Neural cell (in vitro differentiated cells): ENCODE measurements around the gene SFRP4. TPM values are rescaled to one million over a fixed set of nuclear protein-coding genes. Genes with fewer than 3 reads are reported as not detected.

ENCODE experiments used
- H2AFZ ChIP-seq: fragments of 200-600, 300-800 bp; sonication (generic), shearing (Covaris generic); 2 replicates; pipeline ENCODE4 v1.6.0; 2014; ENCODE audit warnings: low read depth, mild to moderate bottlenecking, antibody characterized with exemption, low read length, moderate library complexity
- H3F3A ChIP-seq: fragments of 200-600 bp; shearing (Covaris generic); 2 replicates; pipeline ENCODE4 v1.6.1; 2016; ENCODE audit warnings: mild to moderate bottlenecking, moderate library complexity, mixed read lengths, antibody characterized with exemption, low read length; ENCODE audit not compliant: insufficient read depth, poor library complexity, severe bottlenecking
- H3K27ac ChIP-seq: fragments of 200-600, 300-800 bp; sonication (generic), shearing (Covaris generic); 2 replicates; pipeline ENCODE4 v1.5.1; 2014; ENCODE audit warnings: mild to moderate bottlenecking, low read length, moderate library complexity
- H3K27me3 ChIP-seq: fragments of 300-800, 200-600 bp; sonication (generic), shearing (Covaris generic); 2 replicates; pipeline ENCODE4 v1.6.0; 2014; ENCODE audit warnings: mild to moderate bottlenecking, low read depth, low read length, moderate library complexity; ENCODE audit not compliant: insufficient read depth
- H3K36me3 ChIP-seq: fragments of 300-800, 200-600 bp; sonication (generic), shearing (Covaris generic); 2 replicates; pipeline ENCODE4 v1.5.1; 2014; ENCODE audit warnings: mild to moderate bottlenecking, antibody characterized with exemption, low read length, moderate library complexity; ENCODE audit not compliant: insufficient read depth
- H3K4me2 ChIP-seq: fragments of 300-800, 200-600 bp; sonication (generic), shearing (Covaris generic); 2 replicates; pipeline ENCODE4 v1.6.0; 2014; ENCODE audit warnings: mild to moderate bottlenecking, low read length
- H3K4me3 ChIP-seq: fragments of 300-800, 200-600 bp; sonication (generic), shearing (Covaris generic); 2 replicates; pipeline ENCODE4 v1.5.1; 2014; ENCODE audit warnings: mild to moderate bottlenecking, low read length, moderate library complexity
- H3K79me2 ChIP-seq: fragments of 200-600 bp; shearing (Covaris generic); replicated peaks from 2 replicates; pipeline ENCODE4 v1.6.0; 2014; ENCODE audit warnings: mild to moderate bottlenecking, low read length, moderate library complexity; ENCODE audit not compliant: insufficient read depth
- H3K9ac ChIP-seq: fragments of 300-800, 200-600 bp; sonication (generic), shearing (Covaris generic); 2 replicates; pipeline ENCODE4 v1.6.1; 2016; ENCODE audit warnings: mild to moderate bottlenecking, low read length, mixed read lengths
- H3K9me2 ChIP-seq: fragments of 200-600 bp; shearing (Covaris generic); 2 replicates; pipeline ENCODE4 v1.6.1; 2016; ENCODE audit warnings: mild to moderate bottlenecking, low read length, mixed read lengths; ENCODE audit not compliant: insufficient read depth
- H3K9me3 ChIP-seq: fragments of 200-600, 300-800 bp; sonication (generic), shearing (Covaris generic); 2 replicates; pipeline ENCODE4 v1.6.1; 2016; ENCODE audit warnings: mild to moderate bottlenecking, mixed run types, low read length, moderate library complexity, mixed read lengths
- H4K20me1 ChIP-seq: fragments of 200-600 bp; shearing (Covaris generic); 2 replicates; pipeline ENCODE4 v1.6.1; 2016; ENCODE audit warnings: mild to moderate bottlenecking, mixed run types; ENCODE audit not compliant: insufficient read depth
- CTCF ChIP-seq: fragments of 450-650 bp; IDR thresholded peaks from 2 replicates; pipeline ENCODE4 v1.5.1; 2014; ENCODE audit warnings: antibody characterized with exemption, mild to moderate bottlenecking, moderate library complexity; ENCODE audit not compliant: poor library complexity, severe bottlenecking
- EP300 ChIP-seq: fragments of 450-650 bp; conservative IDR thresholded peaks from 2 replicates; pipeline ENCODE4 v1.6.1; 2014; ENCODE audit warnings: antibody characterized with exemption, mild to moderate bottlenecking, moderate library complexity; ENCODE audit not compliant: poor library complexity, severe bottlenecking
- EZH2 ChIP-seq: fragments of 200-600, 300-800 bp; shearing (Covaris generic), sonication (generic); IDR thresholded peaks from 2 replicates; pipeline ENCODE4 v1.6.1; 2014; ENCODE audit warnings: antibody characterized with exemption, low read length, borderline replicate concordance, mild to moderate bottlenecking; ENCODE audit not compliant: insufficient read depth, poor library complexity, severe bottlenecking
- MXI1 ChIP-seq: fragments of 450-650 bp; conservative IDR thresholded peaks from 2 replicates; pipeline ENCODE4 v1.6.1; 2014; ENCODE audit warnings: antibody characterized with exemption, mild to moderate bottlenecking; ENCODE audit not compliant: poor library complexity, severe bottlenecking
- POLR2AphosphoS5 ChIP-seq: IDR thresholded peaks from 2 replicates; pipeline ENCODE4 v1.6.1; 2012
- RAD21 ChIP-seq: fragments of 450-650 bp; conservative IDR thresholded peaks from 2 replicates; pipeline ENCODE4 v1.6.1; 2014; ENCODE audit warnings: antibody characterized with exemption, mild to moderate bottlenecking, moderate library complexity
- SMC3 ChIP-seq: fragments of 450-650 bp; conservative IDR thresholded peaks from 2 replicates; pipeline ENCODE4 v1.6.1; 2014; ENCODE audit warnings: antibody characterized with exemption, mild to moderate bottlenecking, moderate library complexity; ENCODE audit not compliant: poor library complexity
- TAF1 ChIP-seq: IDR thresholded peaks from 2 replicates; pipeline ENCODE4 v1.6.1; 2012; ENCODE audit warnings: low read depth
- polyA plus RNA-seq: library from polyadenylated mRNA; depleted of rRNA; stranded (reverse); fragments of >200 nt; gene quantifications from 2 replicates; pipeline ENCODE4 v1.2.3, GENCODE V29; 2014
- TF ChIP-seq, protein P1 (sequence below): IDR thresholded peaks from 2 replicates; pipeline ENCODE4 v1.6.1; 2012; ENCODE audit warnings: borderline replicate concordance

The SFRP4 gene
- polyA plus RNA-seq, 1 donor from 2014 or later: not detected

GRCh38 chr7:37925620-37926019 lies 9.0 kb upstream of the SFRP4 start:
- Histone ChIP-seq H3K4me3 (no peak overlapping the region), H3K9me2 (no peaks in the 10 kb centered on the region), H3K4me2 (no peak overlapping the region), H2AFZ (no peak overlapping the region), H3K9ac (no peak overlapping the region), H3K79me2 (no peaks in the 10 kb centered on the region), H3K9me3 (no peaks in the 10 kb centered on the region), H4K20me1 (no peaks in the 10 kb centered on the region), H3K27me3 (peaks cover 16% of the 10 kb centered on the region), H3F3A (no peaks in the 10 kb centered on the region), H3K36me3 (no peaks in the 10 kb centered on the region), H3K27ac (no peak overlapping the region)
- no peak for TF ChIP-seq MXI1
- no peak for TF ChIP-seq POLR2AphosphoS5
- no peak for TF ChIP-seq EZH2
- TF ChIP-seq, protein P1, sequence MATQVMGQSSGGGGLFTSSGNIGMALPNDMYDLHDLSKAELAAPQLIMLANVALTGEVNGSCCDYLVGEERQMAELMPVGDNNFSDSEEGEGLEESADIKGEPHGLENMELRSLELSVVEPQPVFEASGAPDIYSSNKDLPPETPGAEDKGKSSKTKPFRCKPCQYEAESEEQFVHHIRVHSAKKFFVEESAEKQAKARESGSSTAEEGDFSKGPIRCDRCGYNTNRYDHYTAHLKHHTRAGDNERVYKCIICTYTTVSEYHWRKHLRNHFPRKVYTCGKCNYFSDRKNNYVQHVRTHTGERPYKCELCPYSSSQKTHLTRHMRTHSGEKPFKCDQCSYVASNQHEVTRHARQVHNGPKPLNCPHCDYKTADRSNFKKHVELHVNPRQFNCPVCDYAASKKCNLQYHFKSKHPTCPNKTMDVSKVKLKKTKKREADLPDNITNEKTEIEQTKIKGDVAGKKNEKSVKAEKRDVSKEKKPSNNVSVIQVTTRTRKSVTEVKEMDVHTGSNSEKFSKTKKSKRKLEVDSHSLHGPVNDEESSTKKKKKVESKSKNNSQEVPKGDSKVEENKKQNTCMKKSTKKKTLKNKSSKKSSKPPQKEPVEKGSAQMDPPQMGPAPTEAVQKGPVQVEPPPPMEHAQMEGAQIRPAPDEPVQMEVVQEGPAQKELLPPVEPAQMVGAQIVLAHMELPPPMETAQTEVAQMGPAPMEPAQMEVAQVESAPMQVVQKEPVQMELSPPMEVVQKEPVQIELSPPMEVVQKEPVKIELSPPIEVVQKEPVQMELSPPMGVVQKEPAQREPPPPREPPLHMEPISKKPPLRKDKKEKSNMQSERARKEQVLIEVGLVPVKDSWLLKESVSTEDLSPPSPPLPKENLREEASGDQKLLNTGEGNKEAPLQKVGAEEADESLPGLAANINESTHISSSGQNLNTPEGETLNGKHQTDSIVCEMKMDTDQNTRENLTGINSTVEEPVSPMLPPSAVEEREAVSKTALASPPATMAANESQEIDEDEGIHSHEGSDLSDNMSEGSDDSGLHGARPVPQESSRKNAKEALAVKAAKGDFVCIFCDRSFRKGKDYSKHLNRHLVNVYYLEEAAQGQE: no peak
- TF ChIP-seq RAD21: no peak
- TF ChIP-seq EP300: no peak
- no peak for TF ChIP-seq CTCF
- no peak for TF ChIP-seq TAF1
- no peak for TF ChIP-seq SMC3

GRCh38 chr7:37924491-37925041 lies 7.9 kb upstream of the SFRP4 start:
- Histone ChIP-seq H3K27ac (no peak overlapping the region), H3K9me3 (no peaks in the 10 kb centered on the region), H3K36me3 (no peaks in the 10 kb centered on the region), H3F3A (no peaks in the 10 kb centered on the region), H2AFZ (no peak overlapping the region), H3K27me3 (peaks cover 26% of the 10 kb centered on the region), H3K79me2 (no peaks in the 10 kb centered on the region), H3K4me2 (no peak overlapping the region), H3K4me3 (no peak overlapping the region), H3K9ac (no peak overlapping the region), H3K9me2 (no peaks in the 10 kb centered on the region), H4K20me1 (no peaks in the 10 kb centered on the region)
- TF ChIP-seq, protein P1: no peak
- TF ChIP-seq EZH2 (no peak), EP300 (no peak), POLR2AphosphoS5 (no peak), SMC3 (no peak)
